Smooth muscle cell of trachea (primary cell): Measurements from ENCODE around the gene NDUFB5. TPM values are rescaled to one million over a fixed set of nuclear protein-coding genes. Genes with fewer than 3 reads are reported as not detected.

Experiments used
- total RNA-seq: library from RNA; depleted of rRNA; stranded (reverse); fragments of >200 nt; gene quantifications from 2 replicates; pipeline ENCODE4 v1.2.1, GENCODE V29; 2014

The NDUFB5 gene
- total RNA-seq = 97.6 and 139 TPM in 2 replicates

GRCh38 chr3:179604321-179605078 is at the start of gene NDUFB5, which contains the start of gene MRPL47:
Gene NDUFB5, plus strand, starts transcription at chr3:179604794. Its CDS starts 22 bp downstream, at chr3:179604816.
Gene MRPL47, minus strand, starts transcription at chr3:179604638. Its CDS starts 14 bp downstream, at chr3:179604624.

GRCh38 chr3:179562591-179563270 is 41.9 kb upstream of the NDUFB5 start, which contains the start of gene ACTL6A:
Gene ACTL6A, plus strand, starts transcription at chr3:179562926. Its CDS starts 167 bp downstream, at chr3:179563093.

GRCh38 chr3:179652447-179653095 is 48.0 kb downstream of the NDUFB5 start, which contains the start of gene USP13:
Gene USP13, plus strand, starts transcription at chr3:179653040. Its CDS starts 186 bp downstream, at chr3:179653226.

Other genes with a start within 250 kb of the NDUFB5 start
- 64.7 and 97.0 TPM in 2 replicates for gene GNB4, start 153.3 kb upstream of the NDUFB5 start, total RNA-seq
- 41.5 and 86.0 TPM in 2 replicates for gene ACTL6A, start 41.9 kb upstream of the NDUFB5 start, total RNA-seq
- gene MRPL47, start 156 bp upstream of the NDUFB5 start, total RNA-seq = 22.7 and 38.8 TPM in 2 replicates
- 12.4 and 23.4 TPM in 2 replicates for gene USP13, start 48.2 kb downstream of the NDUFB5 start, total RNA-seq